ENCODE results near the gene NSF.
"Not testable (repeated sequence)": the region's sequence is repeated elsewhere in the genome, so short reads cannot be mapped to it uniquely, and the experiment has no call there.

Gene NSF

GRCh38 chr17:46756081-46756735, 165.7 kb downstream of the NSF start:
- DNase-seq (ENCODE audit: low read depth in 3 of 3) = no peak

DNA sequence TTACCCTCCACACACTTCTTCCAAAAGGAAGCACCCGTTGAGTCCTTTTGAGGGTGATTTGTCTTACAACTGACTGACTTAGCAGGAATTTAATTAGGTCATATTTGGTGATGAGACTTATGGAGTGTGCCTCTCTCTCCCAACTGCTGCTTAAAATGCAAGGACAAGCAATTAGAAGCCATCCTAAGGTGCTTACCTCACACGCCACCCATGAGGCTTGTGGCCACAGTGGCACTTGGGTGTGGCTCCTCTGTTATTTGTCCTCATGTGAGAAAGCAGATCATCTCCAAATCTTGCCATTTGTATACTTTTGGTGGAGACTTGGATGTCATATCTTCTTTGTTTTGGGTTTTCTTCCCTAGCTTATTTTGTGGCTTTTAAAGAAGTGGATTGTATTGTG, 166.4 kb downstream of the NSF start:
- no peak for DNase-seq (ENCODE audit: low read depth in 3 of 3)

DNA sequence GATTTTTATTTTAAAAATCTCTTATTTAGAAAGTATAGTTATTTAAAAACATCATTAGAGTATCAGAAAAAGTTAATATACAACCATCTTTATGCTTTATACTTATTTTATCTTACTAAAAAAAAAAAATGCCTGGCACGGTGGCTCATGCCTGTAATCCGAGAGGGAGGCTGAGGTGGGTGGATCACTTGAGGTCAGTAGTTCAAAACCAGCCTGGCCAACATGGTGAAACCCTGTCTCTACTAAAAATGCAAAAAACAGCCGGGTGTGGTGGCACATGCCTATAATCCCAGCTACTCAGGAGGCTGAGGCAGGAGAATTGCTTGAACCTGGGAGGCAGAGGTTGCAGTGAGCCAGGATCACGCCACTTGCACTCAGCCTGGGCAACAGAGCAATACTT, 167.1 kb downstream of the NSF start:
- DNase-seq (ENCODE audit: low read depth in 3 of 3) = not testable (repeated sequence)

DNA sequence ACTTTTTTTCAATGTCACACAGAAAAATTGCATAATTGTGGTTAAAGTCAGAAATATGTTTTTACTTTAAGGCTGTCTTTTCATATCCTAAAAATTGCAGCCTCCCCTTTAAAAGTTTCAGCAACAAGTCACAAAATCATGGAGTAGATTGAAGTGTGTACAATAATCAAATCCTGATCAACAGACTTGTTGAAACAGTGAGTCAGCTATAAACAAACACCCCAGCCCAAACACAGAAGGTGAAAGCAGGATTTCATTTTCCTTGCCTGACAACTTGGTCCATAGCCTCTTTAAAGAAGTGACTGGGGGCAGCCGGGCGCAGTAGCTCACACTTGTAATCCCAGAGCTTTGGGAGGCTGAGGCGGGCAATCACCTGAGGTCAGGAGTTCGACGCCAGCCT, 168.1 kb downstream of the NSF start:
- DNase-seq (ENCODE audit: low read depth in 3 of 3) = no peak

- no peak for DNase-seq (ENCODE audit: low read depth in 3 of 3)
Measured at GRCh38 chr17:46759141-46759540, 168.7 kb downstream of the NSF start.

DNA sequence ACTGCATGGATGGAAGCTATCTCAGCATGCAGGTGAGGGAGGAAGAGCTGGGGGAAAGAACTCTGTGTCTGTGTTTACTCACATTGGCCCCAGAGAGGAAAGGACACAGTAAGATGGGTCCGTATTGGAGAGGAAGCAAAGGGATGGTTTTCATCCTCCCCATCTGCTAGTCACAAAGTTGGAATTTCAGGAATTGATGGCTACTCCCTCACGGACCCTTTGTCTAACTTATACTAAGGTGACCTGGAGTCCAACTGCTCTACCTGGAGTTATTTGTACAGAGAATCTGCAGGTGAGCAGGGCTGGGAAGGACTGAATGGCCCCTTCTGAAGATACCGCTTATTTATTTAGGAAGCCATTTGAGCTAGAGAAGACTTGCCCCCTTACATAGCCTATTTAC, 172.9 kb downstream of the NSF start:
- no peak for DNase-seq (ENCODE audit: low read depth in 3 of 3)

DNA sequence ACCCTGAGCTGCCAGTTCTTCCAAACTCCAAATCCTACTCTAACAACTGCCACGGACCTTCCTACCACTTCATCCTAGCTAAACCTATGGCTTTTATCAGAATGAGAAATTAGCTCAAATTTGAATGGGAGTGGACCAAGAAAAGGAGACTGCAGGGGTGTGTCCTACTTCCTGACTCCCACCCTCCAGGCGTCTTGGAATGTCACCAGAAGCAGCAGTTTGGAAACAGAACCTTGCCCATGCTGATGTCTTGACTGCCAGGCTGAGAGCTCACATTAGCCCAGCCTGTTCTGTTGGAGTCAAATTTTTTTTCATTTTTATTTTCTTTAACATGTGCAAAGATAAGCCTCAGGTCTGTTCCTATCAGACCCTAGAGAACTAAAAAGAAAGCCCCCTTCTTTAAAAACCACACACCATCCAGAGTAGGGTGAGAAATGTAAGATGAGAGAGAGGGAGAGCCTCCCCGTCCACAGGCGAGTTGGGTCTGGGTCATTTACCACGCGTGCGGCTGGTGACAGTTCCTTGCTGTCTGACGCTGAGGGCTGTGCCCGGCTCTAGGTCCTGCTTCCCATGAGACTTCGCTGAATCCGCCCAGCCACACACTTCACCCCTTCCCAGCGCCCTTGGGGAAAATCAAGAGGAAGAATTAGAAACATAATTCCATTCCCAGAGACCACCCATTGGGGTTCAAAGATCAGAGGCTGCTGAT, 173.7 kb downstream of the NSF start:
- DNase-seq (ENCODE audit: low read depth in 3 of 3) = no peak

DNA sequence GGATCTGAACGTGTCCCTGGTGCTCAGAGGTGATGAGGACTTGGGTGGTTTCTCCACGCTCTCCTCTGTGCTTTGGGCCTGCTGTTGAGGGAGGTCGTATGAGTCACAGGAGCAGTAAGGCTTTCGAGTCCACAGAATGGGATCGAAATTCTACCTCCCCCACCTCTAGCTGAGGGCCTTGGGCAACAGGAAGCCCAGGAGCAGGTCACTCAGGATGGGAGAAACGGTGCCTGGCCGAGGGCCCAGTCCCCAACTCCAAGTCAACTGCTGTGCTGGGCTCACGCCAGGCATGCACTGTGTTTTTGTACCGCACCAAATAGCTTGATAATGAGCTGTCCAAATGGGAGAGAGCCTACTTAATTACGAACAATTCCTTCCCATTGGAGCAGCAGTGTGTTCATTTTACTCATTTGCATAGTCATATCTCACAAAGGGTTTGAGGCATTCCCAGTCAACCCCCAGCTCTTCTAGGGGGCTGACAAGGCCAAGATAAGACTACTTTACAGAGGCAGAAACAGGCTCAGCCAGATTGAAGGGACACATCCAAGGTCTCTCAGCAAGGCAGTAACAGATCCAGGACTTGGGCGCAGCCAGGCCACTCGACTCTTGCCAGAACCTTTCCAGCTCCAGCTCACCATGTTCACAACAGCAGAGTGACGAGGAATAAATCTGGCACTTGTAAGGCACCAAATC, 174.4 kb downstream of the NSF start:
- DNase-seq (ENCODE audit: low read depth in 3 of 3) = no peak

- no peak for DNase-seq (ENCODE audit: low read depth in 3 of 3)
Measured at GRCh38 chr17:46765453-46765852, 175.0 kb downstream of the NSF start.

GRCh38 chr17:46766493-46767491, 176.3 kb downstream of the NSF start:
- DNase-seq (ENCODE audit: low read depth in 3 of 3) = no peak

GRCh38 chr17:46768540-46768870, 178.0 kb downstream of the NSF start:
- DNase-seq (ENCODE audit: low read depth in 3 of 3) = no peak

- DNase-seq (ENCODE audit: low read depth in 3 of 3) = not testable (repeated sequence)
Measured at GRCh38 chr17:46768896-46769295, 178.4 kb downstream of the NSF start.

GRCh38 chr17:46769531-46770438, 179.3 kb downstream of the NSF start:
- no peak for DNase-seq (ENCODE audit: low read depth in 3 of 3)

DNA sequence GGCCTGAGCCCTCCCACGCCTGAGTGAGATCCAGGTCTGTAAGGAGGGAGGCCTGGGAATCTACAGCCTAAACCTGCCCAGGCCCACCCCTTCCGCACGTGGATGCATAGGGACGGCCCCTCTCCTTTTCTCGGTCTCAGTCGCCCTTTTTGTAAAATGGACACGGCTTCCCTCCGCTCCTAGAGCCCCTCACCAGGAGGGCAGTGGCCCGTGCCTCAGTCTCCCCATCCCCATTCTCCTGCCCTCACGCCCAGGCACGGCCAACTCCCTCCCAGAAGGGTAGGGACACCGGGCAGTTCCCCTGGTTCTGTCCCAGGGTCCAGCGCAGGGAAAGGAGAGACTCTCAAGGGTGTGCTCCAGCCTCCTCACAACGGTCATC, 180.0 kb downstream of the NSF start:
- DNase-seq (ENCODE audit: low read depth in 3 of 3) = no peak

- DNase-seq (ENCODE audit: low read depth in 3 of 3) = peak in 1 of 3 experiments; percentile 20
Measured at GRCh38 chr17:46770818-46771560, 180.5 kb downstream of the NSF start.

GRCh38 chr17:46771561-46772474, 181.3 kb downstream of the NSF start:
- peak in 1 of 3 experiments; percentile 22 for DNase-seq (ENCODE audit: low read depth in 3 of 3)

GRCh38 chr17:46772475-46773220, 182.2 kb downstream of the NSF start:
- no peak for DNase-seq (ENCODE audit: low read depth in 3 of 3)

DNA sequence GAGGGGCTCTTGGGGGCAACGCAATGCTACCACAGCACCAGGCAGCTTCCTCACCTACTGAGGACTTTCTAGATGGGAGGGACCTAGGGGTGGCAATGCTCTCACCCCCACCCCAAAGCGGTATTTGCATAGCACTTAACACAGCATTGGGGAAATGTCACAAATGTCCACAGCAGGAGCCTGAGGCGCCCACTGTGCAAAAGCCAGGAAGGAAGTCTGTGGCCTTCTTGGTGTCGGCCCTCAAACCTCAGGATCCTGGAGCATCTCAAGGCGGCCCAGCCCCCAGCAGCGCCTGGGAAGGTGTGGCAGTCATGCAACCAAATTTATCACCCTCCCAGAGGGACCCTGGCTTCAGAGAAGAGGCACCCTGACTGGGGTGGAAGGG, 182.7 kb downstream of the NSF start:
- DNase-seq (ENCODE audit: low read depth in 3 of 3) = no peak
